NCI-H446 (cell line): ENCODE data around the gene OR7G1.
A peak's percentile ranks its signal among the peaks of the same experiment; 100 is the strongest.

Experiments used
- DNase-seq, 2 experiments: peaks; one replicate each; lab custom pipeline; 2025; lab: John Stamatoyannopoulos, UW

OR7G1 gene

GRCh38 chr19:9115307-9115813 is at the start of gene OR7G1:
Gene OR7G1 (minus strand): TSS chr19:9115763. CDS start chr19:9115763, 0 bp downstream.
- DNase-seq = no peak

GRCh38 chr19:9165261-9165660 is 49.7 kb upstream of the OR7G1 start:
- no peak for DNase-seq

- no peak for DNase-seq
Observed at GRCh38 chr19:9161427-9161826, 45.9 kb upstream of the OR7G1 start.

GRCh38 chr19:9159891-9160290 is 44.3 kb upstream of the OR7G1 start:
- DNase-seq = no peak

- DNase-seq = no peak
Observed at GRCh38 chr19:9156304-9156703, 40.7 kb upstream of the OR7G1 start.

- no peak for DNase-seq
Observed at GRCh38 chr19:9155591-9155990, 40.0 kb upstream of the OR7G1 start.

GRCh38 chr19:9151367-9151766 is 35.8 kb upstream of the OR7G1 start:
- no peak for DNase-seq

- no peak for DNase-seq
Observed at GRCh38 chr19:9150650-9151049, 35.1 kb upstream of the OR7G1 start.

GRCh38 chr19:9149997-9150396 is 34.4 kb upstream of the OR7G1 start:
- DNase-seq = no peak

GRCh38 chr19:9148697-9149096 is 33.1 kb upstream of the OR7G1 start:
- no peak for DNase-seq

- no peak for DNase-seq
Observed at GRCh38 chr19:9146882-9147281, 31.3 kb upstream of the OR7G1 start.

- DNase-seq = no peak
Observed at GRCh38 chr19:9144920-9145319, 29.4 kb upstream of the OR7G1 start.

GRCh38 chr19:9140159-9140874 is 24.8 kb upstream of the OR7G1 start, which contains the start of gene ZNF317:
Gene ZNF317 (plus strand): TSS chr19:9140397. CDS start chr19:9156017, 15,620 bp downstream.
- DNase-seq = peak; percentile 94 to 95

GRCh38 chr19:9139609-9140158 is 24.1 kb upstream of the OR7G1 start:
- DNase-seq = peak in 1 of 2 experiments; percentile 9

- no peak for DNase-seq
Observed at GRCh38 chr19:9132422-9132821, 16.9 kb upstream of the OR7G1 start.

GRCh38 chr19:9130965-9131364 is 15.4 kb upstream of the OR7G1 start:
- DNase-seq = no peak

- DNase-seq = no peak
Observed at GRCh38 chr19:9128171-9128570, 12.6 kb upstream of the OR7G1 start.

- DNase-seq = no peak
Observed at GRCh38 chr19:9126900-9127405, 11.4 kb upstream of the OR7G1 start, which contains the start of gene OR7G3. Gene OR7G3 (minus strand): TSS chr19:9126950. CDS start chr19:9126950, 0 bp downstream.

GRCh38 chr19:9116547-9116946 is 984 bp upstream of the OR7G1 start:
- no peak for DNase-seq

- DNase-seq = no peak
Observed at GRCh38 chr19:9109959-9110358, 5.6 kb downstream of the OR7G1 start.

- no peak for DNase-seq
Observed at GRCh38 chr19:9107375-9107774, 8.2 kb downstream of the OR7G1 start, which contains the start of gene OR7G2. Gene OR7G2 (minus strand): TSS chr19:9107475. CDS start chr19:9103243, 4,232 bp downstream.

- no peak for DNase-seq
Observed at GRCh38 chr19:9086761-9087160, 28.8 kb downstream of the OR7G1 start, which contains the start of gene OR1M1. Gene OR1M1 (plus strand): TSS chr19:9087061. CDS start chr19:9093245, 6,184 bp downstream.

- DNase-seq = no peak
Observed at GRCh38 chr19:9078651-9079050, 36.9 kb downstream of the OR7G1 start.
